ENCODE measurements around the gene IGFLR1. TPM values are rescaled to one million over a fixed set of nuclear protein-coding genes. Genes with fewer than 3 reads are reported as not detected.

IGFLR1 gene
- polyA plus RNA-seq, 2 donors = 4.3 to 5.1 TPM

GRCh38 chr19:35756377-35757230 is 14.4 kb upstream of the IGFLR1 start, which contains the start of gene HSPB6:
Gene HSPB6, minus strand, starts transcription at chr19:35757029. Its CDS starts 21 bp downstream, at chr19:35757008.
- H3K36me3 ChIP-seq (ENCODE audit: control insufficient read depth in 2 of 2, insufficient read depth in 2 of 2, low read length in 1 of 2) = peaks cover 4 to 24% of the 10 kb centered on the region in 2 donors
- 19 to 25% methylated on average over 51 to 52 of the region's 52 CpGs for whole genome bisulfite sequencing, 2 donors
- H3K27me3 ChIP-seq (ENCODE audit: control insufficient read depth in 1 of 2, insufficient read depth in 2 of 2, low read length in 2 of 2) = no peaks in the 10 kb centered on the region
- peak within 1 kb of the TSS; percentile 85 to 87 for H3K27ac ChIP-seq (ENCODE audit: low read depth in 2 of 2, low read length in 1 of 2)
- H3K4me3 ChIP-seq (ENCODE audit: low read depth in 1 of 2, low read length in 2 of 2) = peak within 1 kb of the TSS; percentile 35 to 39
- H3K4me1 ChIP-seq (ENCODE audit: control insufficient read depth in 2 of 2, insufficient read depth in 2 of 2, low read length in 1 of 2) = peaks cover 0 to 22% of the 10 kb centered on the region in 2 donors
- no peaks in the 10 kb centered on the region for H3K9me3 ChIP-seq (ENCODE audit: control insufficient read depth in 2 of 2, insufficient read depth in 1 of 2, low read depth in 1 of 2, low read length in 1 of 2)

- H3K4me1 ChIP-seq (ENCODE audit: control insufficient read depth in 2 of 2, insufficient read depth in 2 of 2, low read length in 1 of 2) = peaks cover 0 to 22% of the 10 kb centered on the region in 2 donors
- WGBS, 2 donors = 15 to 21% methylated on average over 52 to 74 of the region's 74 CpGs
- H3K27ac ChIP-seq (ENCODE audit: low read depth in 2 of 2, low read length in 1 of 2) = peak overlapping the region; percentile 85 to 87
- H3K9me3 ChIP-seq (ENCODE audit: control insufficient read depth in 2 of 2, insufficient read depth in 1 of 2, low read depth in 1 of 2, low read length in 1 of 2) = no peaks in the 10 kb centered on the region
- H3K27me3 ChIP-seq (ENCODE audit: control insufficient read depth in 1 of 2, insufficient read depth in 2 of 2, low read length in 2 of 2) = no peaks in the 10 kb centered on the region
- H3K36me3 ChIP-seq (ENCODE audit: control insufficient read depth in 2 of 2, insufficient read depth in 2 of 2, low read length in 1 of 2) = peaks cover 4 to 24% of the 10 kb centered on the region in 2 donors
- H3K4me3 ChIP-seq (ENCODE audit: low read depth in 1 of 2, low read length in 2 of 2) = peak overlapping the region; percentile 8 to 39
Measured at GRCh38 chr19:35755550-35756376, 13.5 kb upstream of the IGFLR1 start.

- no peaks in the 10 kb centered on the region for H3K9me3 ChIP-seq (ENCODE audit: control insufficient read depth in 2 of 2, insufficient read depth in 1 of 2, low read depth in 1 of 2, low read length in 1 of 2)
- H3K27me3 ChIP-seq (ENCODE audit: control insufficient read depth in 1 of 2, insufficient read depth in 2 of 2, low read length in 2 of 2) = no peaks in the 10 kb centered on the region
- peaks cover 4 to 24% of the 10 kb centered on the region in 2 donors for H3K36me3 ChIP-seq (ENCODE audit: control insufficient read depth in 2 of 2, insufficient read depth in 2 of 2, low read length in 1 of 2)
- H3K27ac ChIP-seq (ENCODE audit: low read depth in 2 of 2, low read length in 1 of 2) = peak overlapping the region; percentile 85 to 87
- H3K4me3 ChIP-seq (ENCODE audit: low read depth in 1 of 2, low read length in 2 of 2) = peak overlapping the region; percentile 8 to 39
- H3K4me1 ChIP-seq (ENCODE audit: control insufficient read depth in 2 of 2, insufficient read depth in 2 of 2, low read length in 1 of 2) = peaks cover 0 to 22% of the 10 kb centered on the region in 2 donors
- WGBS, 2 donors = 32 to 46% methylated on average over 16 to 17 of the region's 17 CpGs
Measured at GRCh38 chr19:35755131-35755549, 12.9 kb upstream of the IGFLR1 start.

GRCh38 chr19:35754370-35755130 is 12.3 kb upstream of the IGFLR1 start:
- Histone ChIP-seq H3K9me3 (ENCODE audit: control insufficient read depth in 2 of 2, insufficient read depth in 1 of 2, low read depth in 1 of 2, low read length in 1 of 2) (no peaks in the 10 kb centered on the region), H3K4me1 (ENCODE audit: control insufficient read depth in 2 of 2, insufficient read depth in 2 of 2, low read length in 1 of 2) (peaks cover 3 to 22% of the 10 kb centered on the region in 2 donors), H3K36me3 (ENCODE audit: control insufficient read depth in 2 of 2, insufficient read depth in 2 of 2, low read length in 1 of 2) (peaks cover 4 to 24% of the 10 kb centered on the region in 2 donors), H3K27ac (ENCODE audit: low read depth in 2 of 2, low read length in 1 of 2) (peak overlapping the region; percentile 85 to 87), H3K4me3 (ENCODE audit: low read depth in 1 of 2, low read length in 2 of 2) (no peak overlapping the region), H3K27me3 (ENCODE audit: control insufficient read depth in 1 of 2, insufficient read depth in 2 of 2, low read length in 2 of 2) (no peaks in the 10 kb centered on the region)
- WGBS, 2 donors = 76 to 79% methylated on average over 13 of the region's 13 CpGs

GRCh38 chr19:35753634-35754369 is 11.6 kb upstream of the IGFLR1 start:
- Histone ChIP-seq H3K9me3 (ENCODE audit: control insufficient read depth in 2 of 2, insufficient read depth in 1 of 2, low read depth in 1 of 2, low read length in 1 of 2) (no peaks in the 10 kb centered on the region), H3K36me3 (ENCODE audit: control insufficient read depth in 2 of 2, insufficient read depth in 2 of 2, low read length in 1 of 2) (peaks cover 4 to 24% of the 10 kb centered on the region in 2 donors), H3K4me1 (ENCODE audit: control insufficient read depth in 2 of 2, insufficient read depth in 2 of 2, low read length in 1 of 2) (peaks cover 3 to 26% of the 10 kb centered on the region in 2 donors), H3K27me3 (ENCODE audit: control insufficient read depth in 1 of 2, insufficient read depth in 2 of 2, low read length in 2 of 2) (no peaks in the 10 kb centered on the region), H3K4me3 (ENCODE audit: low read depth in 1 of 2, low read length in 2 of 2) (no peak overlapping the region), H3K27ac (ENCODE audit: low read depth in 2 of 2, low read length in 1 of 2) (peak overlapping the region in 1 of 2 donors; percentile 9)
- 84 to 94% methylated on average over 20 of the region's 20 CpGs for WGBS, 2 donors

GRCh38 chr19:35752746-35753350 is 10.6 kb upstream of the IGFLR1 start:
- H3K36me3 ChIP-seq (ENCODE audit: control insufficient read depth in 2 of 2, insufficient read depth in 2 of 2, low read length in 1 of 2) = peaks cover 4 to 24% of the 10 kb centered on the region in 2 donors
- H3K4me1 ChIP-seq (ENCODE audit: control insufficient read depth in 2 of 2, insufficient read depth in 2 of 2, low read length in 1 of 2) = peaks cover 3 to 26% of the 10 kb centered on the region in 2 donors
- 93 to 94% methylated on average over 20 of the region's 20 CpGs for WGBS, 2 donors
- H3K4me3 ChIP-seq (ENCODE audit: low read depth in 1 of 2, low read length in 2 of 2) = no peak overlapping the region
- H3K27me3 ChIP-seq (ENCODE audit: control insufficient read depth in 1 of 2, insufficient read depth in 2 of 2, low read length in 2 of 2) = no peaks in the 10 kb centered on the region
- no peak overlapping the region for H3K27ac ChIP-seq (ENCODE audit: low read depth in 2 of 2, low read length in 1 of 2)
- no peaks in the 10 kb centered on the region for H3K9me3 ChIP-seq (ENCODE audit: control insufficient read depth in 2 of 2, insufficient read depth in 1 of 2, low read depth in 1 of 2, low read length in 1 of 2)

- 89 to 92% methylated on average over 14 of the region's 14 CpGs for WGBS, 2 donors
- Histone ChIP-seq H3K4me3 (ENCODE audit: low read depth in 1 of 2, low read length in 2 of 2) (no peak overlapping the region), H3K36me3 (ENCODE audit: control insufficient read depth in 2 of 2, insufficient read depth in 2 of 2, low read length in 1 of 2) (peaks cover 4 to 24% of the 10 kb centered on the region in 2 donors), H3K27me3 (ENCODE audit: control insufficient read depth in 1 of 2, insufficient read depth in 2 of 2, low read length in 2 of 2) (no peaks in the 10 kb centered on the region), H3K9me3 (ENCODE audit: control insufficient read depth in 2 of 2, insufficient read depth in 1 of 2, low read depth in 1 of 2, low read length in 1 of 2) (no peaks in the 10 kb centered on the region), H3K27ac (ENCODE audit: low read depth in 2 of 2, low read length in 1 of 2) (no peak overlapping the region), H3K4me1 (ENCODE audit: control insufficient read depth in 2 of 2, insufficient read depth in 2 of 2, low read length in 1 of 2) (peaks cover 3 to 22% of the 10 kb centered on the region in 2 donors)
Measured at GRCh38 chr19:35751839-35752745, 9.8 kb upstream of the IGFLR1 start.

GRCh38 chr19:35750167-35750566 is 7.9 kb upstream of the IGFLR1 start:
- no peak overlapping the region for H3K4me3 ChIP-seq (ENCODE audit: low read depth in 1 of 2, low read length in 2 of 2)
- H3K36me3 ChIP-seq (ENCODE audit: control insufficient read depth in 2 of 2, insufficient read depth in 2 of 2, low read length in 1 of 2) = peaks cover 4 to 24% of the 10 kb centered on the region in 2 donors
- 87 to 92% methylated on average over 5 of the region's 5 CpGs for WGBS, 2 donors
- peaks cover 3 to 6% of the 10 kb centered on the region in 2 donors for H3K4me1 ChIP-seq (ENCODE audit: control insufficient read depth in 2 of 2, insufficient read depth in 2 of 2, low read length in 1 of 2)
- H3K27ac ChIP-seq (ENCODE audit: low read depth in 2 of 2, low read length in 1 of 2) = no peak overlapping the region
- no peaks in the 10 kb centered on the region for H3K27me3 ChIP-seq (ENCODE audit: control insufficient read depth in 1 of 2, insufficient read depth in 2 of 2, low read length in 2 of 2)
- no peaks in the 10 kb centered on the region for H3K9me3 ChIP-seq (ENCODE audit: control insufficient read depth in 2 of 2, insufficient read depth in 1 of 2, low read depth in 1 of 2, low read length in 1 of 2)
